Coronary artery (tissue), 2 donors: ENCODE measurements around the gene COX17.

Experiments used
- DNase-seq: peaks from one replicate; pipeline ENCODE4 v3.0.0-alpha.2; 2017; ENCODE audit warnings: low spot score
- H3K27ac ChIP-seq, 2 donors: fragments of 200-600 bp; sonication (generic); one replicate each; pipeline ENCODE4 v1.5.1; 2016 to 2019
- H3K4me3 ChIP-seq: fragments of 200-600 bp; sonication (generic); 2 replicates; pipeline ENCODE4 v1.5.1; 2016; ENCODE audit warnings: mild to moderate bottlenecking, moderate library complexity
- TF ChIP-seq, protein P1 (sequence below): fragments of 200-600 bp; sonication (generic); IDR thresholded peaks from one replicate; pipeline ENCODE4 v1.5.1; 2019; ENCODE audit warnings: antibody characterized with exemption

The COX17 gene

DNA sequence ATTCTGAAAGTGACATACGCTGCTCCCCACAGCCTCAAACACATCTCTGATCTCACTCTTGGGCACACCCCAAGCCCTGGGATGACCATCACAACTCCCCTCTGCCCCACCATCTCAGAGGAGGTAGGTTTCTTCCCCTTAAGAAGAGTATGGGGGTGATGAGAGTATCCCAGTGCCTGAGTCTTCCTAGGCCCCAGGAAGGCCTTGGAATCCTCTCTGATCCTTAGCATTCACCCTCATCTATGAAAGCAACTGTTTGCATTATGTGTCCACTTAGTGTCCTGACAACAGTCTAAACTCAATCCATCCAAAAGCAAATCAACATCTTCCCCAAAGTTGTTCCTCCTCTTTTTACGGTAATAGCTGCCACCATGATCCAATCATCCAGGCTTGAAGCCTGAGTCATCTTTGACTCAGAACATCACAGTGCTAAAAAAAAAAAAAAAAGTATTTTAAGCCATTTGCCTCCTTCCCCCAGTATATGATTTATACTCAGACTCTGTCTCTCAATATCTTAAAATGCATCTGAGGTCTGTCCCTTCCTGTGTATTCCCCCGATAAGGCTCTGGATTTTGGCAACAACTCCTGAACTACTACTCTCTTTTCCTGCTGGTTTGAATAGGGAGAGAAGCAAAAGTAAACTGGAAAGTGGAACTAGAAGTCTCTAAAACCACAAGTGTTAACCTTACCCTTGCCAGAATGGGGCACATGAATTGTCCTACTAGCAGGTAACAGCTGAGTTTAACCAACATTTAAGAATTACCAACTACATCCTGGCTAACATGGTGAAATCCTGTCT is 39.3 kb downstream of the COX17 start:
- H3K4me3 ChIP-seq: no peak overlapping the region
- TF ChIP-seq, protein P1, sequence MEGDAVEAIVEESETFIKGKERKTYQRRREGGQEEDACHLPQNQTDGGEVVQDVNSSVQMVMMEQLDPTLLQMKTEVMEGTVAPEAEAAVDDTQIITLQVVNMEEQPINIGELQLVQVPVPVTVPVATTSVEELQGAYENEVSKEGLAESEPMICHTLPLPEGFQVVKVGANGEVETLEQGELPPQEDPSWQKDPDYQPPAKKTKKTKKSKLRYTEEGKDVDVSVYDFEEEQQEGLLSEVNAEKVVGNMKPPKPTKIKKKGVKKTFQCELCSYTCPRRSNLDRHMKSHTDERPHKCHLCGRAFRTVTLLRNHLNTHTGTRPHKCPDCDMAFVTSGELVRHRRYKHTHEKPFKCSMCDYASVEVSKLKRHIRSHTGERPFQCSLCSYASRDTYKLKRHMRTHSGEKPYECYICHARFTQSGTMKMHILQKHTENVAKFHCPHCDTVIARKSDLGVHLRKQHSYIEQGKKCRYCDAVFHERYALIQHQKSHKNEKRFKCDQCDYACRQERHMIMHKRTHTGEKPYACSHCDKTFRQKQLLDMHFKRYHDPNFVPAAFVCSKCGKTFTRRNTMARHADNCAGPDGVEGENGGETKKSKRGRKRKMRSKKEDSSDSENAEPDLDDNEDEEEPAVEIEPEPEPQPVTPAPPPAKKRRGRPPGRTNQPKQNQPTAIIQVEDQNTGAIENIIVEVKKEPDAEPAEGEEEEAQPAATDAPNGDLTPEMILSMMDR: no peak
- no peak for DNase-seq
- peak overlapping the region; percentile 57 to 87 for H3K27ac ChIP-seq

DNA sequence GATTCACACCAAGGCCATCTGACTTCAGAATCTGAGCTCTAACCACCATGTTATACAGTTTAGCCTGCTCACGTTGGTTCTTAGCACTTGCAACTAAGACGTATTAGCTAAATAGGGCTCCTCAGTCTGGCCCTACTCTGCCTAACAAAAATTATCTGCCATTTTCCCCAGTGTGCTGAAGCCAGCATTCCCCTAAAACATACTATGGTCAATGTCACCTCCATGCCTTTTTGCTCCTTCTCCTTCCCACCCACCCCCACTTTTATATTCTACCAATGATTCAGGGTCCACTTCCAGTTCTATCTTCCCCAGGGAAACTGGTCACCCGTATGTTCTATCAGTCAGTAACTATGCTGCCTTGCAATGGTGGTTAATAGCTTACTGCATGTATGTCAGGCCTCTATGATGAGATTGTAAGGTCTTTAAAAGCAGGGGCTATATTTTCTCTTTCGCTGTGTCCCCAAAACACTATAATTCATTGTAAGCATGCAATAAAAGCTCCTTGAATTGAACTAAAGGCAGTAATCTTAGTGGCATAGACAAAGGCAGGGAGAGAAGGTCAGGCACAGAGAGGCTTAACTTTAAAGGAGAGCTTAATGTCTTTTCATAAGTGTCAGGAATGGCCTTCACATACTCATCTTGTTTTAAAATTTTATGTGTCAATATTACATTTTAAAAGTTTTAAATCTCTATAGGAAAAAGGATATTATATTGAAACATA is 40.2 kb downstream of the COX17 start:
- peak overlapping the region in 1 of 2 donors; percentile 87 for H3K27ac ChIP-seq
- TF ChIP-seq, protein P1: no peak
- no peak overlapping the region for H3K4me3 ChIP-seq
- no peak for DNase-seq

DNA sequence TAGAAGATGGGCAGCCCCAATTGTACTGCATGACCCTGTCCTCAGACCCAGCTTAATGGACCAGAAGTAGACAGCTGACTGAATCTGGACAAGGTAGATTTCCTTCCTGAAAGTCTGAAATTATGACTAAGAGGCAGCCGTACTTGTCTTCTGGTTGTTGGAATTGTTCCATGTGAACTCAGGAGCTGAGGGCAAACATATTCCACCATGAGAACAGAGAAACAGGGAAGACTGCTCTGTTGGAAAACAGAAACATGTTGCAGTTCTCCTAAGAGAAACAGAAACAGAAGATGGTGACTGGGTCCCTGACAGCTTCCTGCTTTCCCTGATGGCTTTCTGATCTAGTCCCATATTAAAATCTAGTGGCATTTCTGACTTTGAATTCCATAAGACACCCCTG is 41.0 kb downstream of the COX17 start:
- H3K4me3 ChIP-seq: no peak overlapping the region
- peak overlapping the region in 1 of 2 donors; percentile 87 for H3K27ac ChIP-seq
- no peak for DNase-seq
- TF ChIP-seq, protein P1: no peak

DNA sequence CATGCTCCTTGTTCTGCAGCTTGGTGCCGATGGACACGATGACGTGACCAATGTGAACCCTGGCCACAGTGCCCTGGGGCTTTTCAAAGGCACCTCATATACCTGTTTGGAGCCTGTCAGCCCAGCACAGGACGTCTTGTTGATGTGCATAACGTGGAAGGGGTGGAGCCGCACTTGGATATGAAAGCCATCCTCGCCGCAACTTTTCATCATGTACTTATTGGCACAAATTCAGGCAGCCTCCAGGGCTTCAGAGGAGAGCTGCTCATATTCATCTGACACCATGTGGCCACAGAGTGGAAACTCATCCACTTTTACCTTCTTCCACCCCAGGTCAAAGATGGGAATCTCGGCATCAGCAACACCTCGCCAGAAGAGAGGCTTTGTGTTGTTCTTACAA is 41.5 kb downstream of the COX17 start:
- TF ChIP-seq, protein P1: no peak
- Histone ChIP-seq H3K27ac (peak overlapping the region in 1 of 2 donors; percentile 9), H3K4me3 (no peak overlapping the region)
- no peak for DNase-seq

DNA sequence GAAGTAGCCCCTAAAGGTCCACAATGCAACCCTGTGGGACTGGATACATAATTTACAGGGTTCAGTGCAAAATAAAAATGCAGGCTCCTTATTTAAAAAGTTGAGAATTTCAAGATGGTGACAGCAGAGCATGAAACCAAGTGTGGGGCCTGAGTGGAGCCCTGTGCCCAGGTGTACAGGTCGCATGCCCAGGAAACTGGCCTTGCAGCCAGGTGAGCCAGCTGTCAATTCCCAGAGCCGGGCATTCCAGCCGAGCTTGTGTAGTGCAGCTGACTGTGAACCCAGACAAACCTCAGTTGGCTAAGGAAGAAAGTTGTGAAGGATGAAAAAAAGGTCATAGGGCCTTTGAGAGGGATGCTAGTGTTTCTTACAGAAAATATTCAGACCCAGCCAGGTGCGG is 44.4 kb downstream of the COX17 start:
- TF ChIP-seq, protein P1: no peak
- H3K4me3 ChIP-seq: no peak overlapping the region
- no peak overlapping the region for H3K27ac ChIP-seq
- no peak for DNase-seq

DNA sequence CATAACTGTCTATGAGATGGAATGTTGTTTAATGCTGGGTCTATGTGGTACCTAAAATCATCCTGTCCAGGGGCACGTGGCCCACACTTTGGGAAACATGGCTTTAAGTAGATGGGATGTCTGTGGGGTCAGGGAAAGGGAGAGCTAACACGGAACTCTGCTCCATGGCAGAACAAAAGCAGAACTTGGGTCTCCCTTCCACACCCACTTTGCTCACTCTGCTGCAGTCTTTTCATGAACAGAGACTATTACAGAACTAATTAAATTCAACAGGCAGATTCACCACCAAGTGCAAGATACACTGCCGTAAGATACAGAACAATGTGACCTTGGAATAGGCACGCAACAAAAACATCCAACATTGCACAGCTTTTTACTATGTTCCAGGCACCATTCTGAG is 45.0 kb downstream of the COX17 start:
- TF ChIP-seq, protein P1: no peak
- H3K4me3 ChIP-seq: no peak overlapping the region
- no peak overlapping the region for H3K27ac ChIP-seq
- DNase-seq: no peak

DNA sequence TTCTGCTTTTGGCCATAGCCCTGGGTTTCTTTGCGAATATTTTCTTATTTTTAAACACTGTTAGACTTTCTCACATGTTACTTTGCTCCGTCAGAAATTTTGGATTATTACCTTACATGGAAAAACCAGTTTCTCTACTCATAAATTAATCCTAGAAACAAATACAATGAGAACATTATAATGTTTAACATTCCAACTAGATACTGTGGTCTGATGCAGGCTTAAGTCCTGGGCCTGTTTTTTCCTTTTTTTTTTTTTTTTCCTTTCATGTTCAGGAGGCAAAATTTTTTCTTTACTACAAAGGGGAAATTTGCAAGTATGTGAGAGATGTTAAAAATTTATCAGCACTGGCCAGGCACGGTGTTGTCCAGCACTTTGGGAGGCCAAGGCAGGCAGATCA is 45.7 kb downstream of the COX17 start:
- Histone ChIP-seq H3K27ac (peak overlapping the region in 1 of 2 donors; percentile 86), H3K4me3 (no peak overlapping the region)
- DNase-seq: no peak
- TF ChIP-seq, protein P1: no peak
